HFF-Myc (cell line): ENCODE data around the gene IMPG2.
"Not testable (repeated sequence)": the region's sequence is repeated elsewhere in the genome, so short reads cannot be mapped to it uniquely, and the experiment has no call there.

Source experiments
- DNase-seq: peaks from one replicate; pipeline ENCODE4 v3.0.0-alpha.2; 2011; ENCODE audit warnings: low read depth; ENCODE audit errors: extremely low read depth
- H3K4me3 ChIP-seq: replicated peaks from 2 replicates; pipeline ENCODE4 v1.5.1; 2011; ENCODE audit warnings: low read depth, mild to moderate bottlenecking, control low read depth, low read length
- CTCF ChIP-seq: IDR thresholded peaks from 2 replicates; pipeline ENCODE4 v1.5.1; 2012; ENCODE audit warnings: mild to moderate bottlenecking, low read depth, low read length, control low read depth; ENCODE audit errors: missing control alignments

Gene IMPG2

GRCh38 chr3:101325393-101326134, 5.2 kb upstream of the IMPG2 start:
- H3K4me3 ChIP-seq, result no peak overlapping the region
- DNase-seq, result no peak
- no peak for TF ChIP-seq CTCF

- no peak overlapping the region for H3K4me3 ChIP-seq
- no peak for DNase-seq
- no peak for TF ChIP-seq CTCF
Measured at GRCh38 chr3:101319531-101319930, 844 bp downstream of the IMPG2 start.

GRCh38 chr3:101312545-101312944, 7.8 kb downstream of the IMPG2 start:
- no peak for DNase-seq
- no peak for TF ChIP-seq CTCF
- no peak overlapping the region for H3K4me3 ChIP-seq

GRCh38 chr3:101311676-101312075, 8.7 kb downstream of the IMPG2 start:
- no peak for TF ChIP-seq CTCF
- no peak for DNase-seq
- H3K4me3 ChIP-seq, result no peak overlapping the region

GRCh38 chr3:101310978-101311375, 9.4 kb downstream of the IMPG2 start:
- TF ChIP-seq CTCF, result no peak
- H3K4me3 ChIP-seq, result no peak overlapping the region
- no peak for DNase-seq

GRCh38 chr3:101308147-101308772, 12.1 kb downstream of the IMPG2 start:
- DNase-seq, H3K4me3 ChIP-seq: not testable (repeated sequence)

- TF ChIP-seq CTCF, result no peak
- DNase-seq, result no peak
- no peak overlapping the region for H3K4me3 ChIP-seq
Measured at GRCh38 chr3:101303836-101304235, 16.5 kb downstream of the IMPG2 start.
